HepG2 (cell line): Measurements from ENCODE around the gene CLIC3. TPM values are rescaled to one million over a fixed set of nuclear protein-coding genes. Genes with fewer than 3 reads are reported as not detected.

Source experiments
- GLI4 ChIP-seq: sonication (generic); formaldehyde crosslinking; IDR thresholded peaks from 2 replicates; pipeline ENCODE4 v1.5.1; 2020; ENCODE audit warnings: missing genetic modification reagents, mild to moderate bottlenecking, moderate library complexity, borderline replicate concordance
- NONO ChIP-seq, 2 experiments: fragments of 450-650 bp in 1 of 2; sonication (generic) in 1 of 2; formaldehyde crosslinking in 1 of 2; IDR thresholded peaks in 1 of 2; conservative IDR thresholded peaks in 1 of 2; 2 replicates each; pipeline versions ENCODE4 v1.6.1 to v1.8.0; 2017 to 2022; ENCODE audit warnings: mild to moderate bottlenecking in 1 of 2, missing genetic modification reagents in 1 of 2, moderate library complexity in 1 of 2
- YY1 ChIP-seq: IDR thresholded peaks from 2 replicates; pipeline ENCODE4 v1.6.1; 2011; ENCODE audit warnings: low read length, low read depth, moderate library complexity, mild to moderate bottlenecking; ENCODE audit not compliant: insufficient read depth, insufficient replicate concordance
- ZNF33B ChIP-seq: sonication (generic); formaldehyde crosslinking; IDR thresholded peaks from 2 replicates; pipeline ENCODE4 v1.5.1; 2020; ENCODE audit warnings: mild to moderate bottlenecking, missing genetic modification reagents
- polyA plus RNA-seq, 8 experiments: library from polyadenylated mRNA; depleted of rRNA in 3 of 8; stranded (reverse) in 7 of 8; unstranded in 1 of 8; fragments of >200 nt; fragmentation: Illumina TruSeq in 4 of 8; extraction: Trizol in 4 of 8; gene quantifications; 2 replicates each; pipeline versions ENCODE4 v1.2.1 to v1.2.3, GENCODE V29; 2011 to 2016; ENCODE audit warnings: low read depth in 4 of 8, missing spikeins in 1 of 8, mixed read lengths in 1 of 8; ENCODE audit not compliant: insufficient read depth in 1 of 8
- total RNA-seq, 5 experiments: library from RNA; depleted of rRNA; stranded (reverse); fragments of >200 nt; fragmentation: Illumina TruSeq; extraction: Trizol; gene quantifications; 2 replicates each; pipeline ENCODE4 v1.2.3, GENCODE V29; 2016; ENCODE audit warnings: low read depth in 1 of 5
- TF ChIP-seq, protein P1 (sequence below): sonication (generic); formaldehyde crosslinking; IDR thresholded peaks from 2 replicates; pipeline ENCODE4 v1.5.1; 2020; ENCODE audit warnings: mild to moderate bottlenecking, missing genetic modification reagents
- TF ChIP-seq, protein P2 (sequence below): sonication (generic); formaldehyde crosslinking; IDR thresholded peaks from 2 replicates; pipeline ENCODE4 v1.4.0; 2020; ENCODE audit warnings: mild to moderate bottlenecking, missing genetic modification reagents, borderline replicate concordance
- TF ChIP-seq, protein P3 (sequence below): sonication (generic); formaldehyde crosslinking; IDR thresholded peaks from one replicate; pipeline ENCODE4 v1.5.1; 2020; ENCODE audit warnings: mild to moderate bottlenecking, missing genetic modification reagents; ENCODE audit errors: not compliant biosample characterization
- TF ChIP-seq, protein P4 (sequence below): sonication (generic); formaldehyde crosslinking; IDR thresholded peaks from 2 replicates; pipeline ENCODE4 v1.4.0; 2020; ENCODE audit warnings: missing genetic modification reagents, low read depth, mild to moderate bottlenecking, borderline replicate concordance

CLIC3 gene
- total and polyA plus RNA-seq, 2 of the 13 experiments (the other 11 are each of a cell fraction or from before 2014, with no cell fraction given) = 0.51 to 1.5 TPM

DNA sequence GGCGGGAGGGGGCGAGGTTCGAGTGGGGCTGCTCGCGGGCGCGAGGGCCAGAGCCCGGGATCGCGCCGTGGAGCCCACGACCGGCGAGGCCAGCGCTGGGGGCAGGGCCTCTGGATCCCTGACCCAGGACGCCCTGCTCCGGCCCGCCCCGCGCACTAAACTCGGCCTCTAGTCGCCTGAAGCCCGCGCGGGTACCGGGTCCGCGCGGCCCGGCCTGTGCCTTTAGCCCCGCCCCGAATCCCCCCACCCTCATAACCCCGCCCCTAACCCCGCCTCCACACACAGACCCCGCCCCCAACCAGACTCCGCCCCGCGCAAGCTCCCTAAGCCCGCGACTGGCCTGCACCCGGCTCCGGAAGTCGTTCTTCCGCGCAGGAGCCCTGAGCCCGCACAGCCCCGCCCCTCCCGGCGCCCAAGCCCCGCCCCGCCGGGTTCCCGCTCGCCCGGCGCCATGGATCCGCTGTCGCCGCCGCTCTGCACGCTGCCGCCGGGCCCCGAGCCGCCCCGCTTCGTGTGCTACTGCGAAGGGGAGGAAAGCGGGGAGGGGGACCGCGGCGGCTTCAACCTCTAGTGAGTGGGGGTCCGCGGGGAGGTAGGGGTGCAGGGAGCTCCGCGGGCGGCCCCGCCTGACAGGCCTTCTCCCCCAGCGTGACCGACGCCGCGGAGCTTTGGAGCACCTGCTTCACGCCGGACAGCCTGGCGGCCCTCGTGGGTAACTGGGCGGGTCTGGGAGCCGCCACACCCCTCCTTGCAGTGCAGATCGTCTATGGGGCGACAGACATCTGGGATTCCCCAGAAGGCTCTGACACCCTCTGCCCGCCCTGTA, 4.2 kb downstream of the CLIC3 start, which contains the start of gene PAXX (continued):
- TF ChIP-seq, protein P1, sequence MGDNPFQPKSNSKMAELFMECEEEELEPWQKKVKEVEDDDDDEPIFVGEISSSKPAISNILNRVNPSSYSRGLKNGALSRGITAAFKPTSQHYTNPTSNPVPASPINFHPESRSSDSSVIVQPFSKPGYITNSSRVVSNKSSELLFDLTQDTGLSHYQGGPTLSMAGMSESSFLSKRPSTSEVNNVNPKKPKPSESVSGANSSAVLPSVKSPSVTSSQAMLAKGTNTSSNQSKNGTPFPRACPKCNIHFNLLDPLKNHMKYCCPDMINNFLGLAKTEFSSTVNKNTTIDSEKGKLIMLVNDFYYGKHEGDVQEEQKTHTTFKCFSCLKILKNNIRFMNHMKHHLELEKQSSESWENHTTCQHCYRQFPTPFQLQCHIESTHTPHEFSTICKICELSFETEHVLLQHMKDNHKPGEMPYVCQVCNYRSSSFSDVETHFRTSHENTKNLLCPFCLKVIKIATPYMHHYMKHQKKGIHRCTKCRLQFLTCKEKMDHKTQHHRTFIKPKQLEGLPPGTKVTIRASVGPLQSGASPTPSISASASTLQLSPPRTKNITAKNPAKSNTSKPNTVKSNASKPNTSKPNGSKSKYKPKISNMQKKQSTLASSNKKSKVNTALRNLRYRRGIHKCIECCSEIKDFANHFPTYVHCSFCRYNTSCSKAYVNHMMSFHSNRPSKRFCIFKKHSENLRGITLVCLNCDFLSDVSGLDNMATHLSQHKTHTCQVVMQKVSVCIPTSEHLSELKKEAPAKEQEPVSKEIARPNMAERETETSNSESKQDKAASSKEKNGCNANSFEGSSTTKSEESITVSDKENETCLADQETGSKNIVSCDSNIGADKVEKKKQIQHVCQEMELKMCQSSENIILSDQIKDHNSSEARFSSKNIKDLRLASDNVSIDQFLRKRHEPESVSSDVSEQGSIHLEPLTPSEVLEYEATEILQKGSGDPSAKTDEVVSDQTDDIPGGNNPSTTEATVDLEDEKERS = no peak
- TF ChIP-seq ZNF33B (CRISPR knock-in tag) (peak; percentile 80; the same call in 1 of the 2 replicates), GLI4 (CRISPR knock-in tag) (peak; percentile 79; the same call in 1 of the 2 replicates), NONO (IDR thresholded peaks at IDR 0.05) (no peak), NONO (CRISPR knock-in tag; conservative IDR thresholded peaks at IDR 0.05) (peak; percentile 47; the same call in 1 of the 2 replicates), YY1 (peak; percentile 72)
- TF ChIP-seq, protein P2, sequence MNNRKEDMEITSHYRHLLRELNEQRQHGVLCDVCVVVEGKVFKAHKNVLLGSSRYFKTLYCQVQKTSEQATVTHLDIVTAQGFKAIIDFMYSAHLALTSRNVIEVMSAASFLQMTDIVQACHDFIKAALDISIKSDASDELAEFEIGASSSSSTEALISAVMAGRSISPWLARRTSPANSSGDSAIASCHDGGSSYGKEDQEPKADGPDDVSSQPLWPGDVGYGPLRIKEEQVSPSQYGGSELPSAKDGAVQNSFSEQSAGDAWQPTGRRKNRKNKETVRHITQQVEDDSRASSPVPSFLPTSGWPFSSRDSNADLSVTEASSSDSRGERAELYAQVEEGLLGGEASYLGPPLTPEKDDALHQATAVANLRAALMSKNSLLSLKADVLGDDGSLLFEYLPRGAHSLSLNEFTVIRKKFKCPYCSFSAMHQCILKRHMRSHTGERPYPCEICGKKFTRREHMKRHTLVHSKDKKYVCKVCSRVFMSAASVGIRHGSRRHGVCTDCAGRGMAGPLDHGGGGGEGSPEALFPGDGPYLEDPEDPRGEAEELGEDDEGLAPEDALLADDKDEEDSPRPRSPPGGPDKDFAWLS (CRISPR knock-in tag) = no peak
- TF ChIP-seq, protein P3, sequence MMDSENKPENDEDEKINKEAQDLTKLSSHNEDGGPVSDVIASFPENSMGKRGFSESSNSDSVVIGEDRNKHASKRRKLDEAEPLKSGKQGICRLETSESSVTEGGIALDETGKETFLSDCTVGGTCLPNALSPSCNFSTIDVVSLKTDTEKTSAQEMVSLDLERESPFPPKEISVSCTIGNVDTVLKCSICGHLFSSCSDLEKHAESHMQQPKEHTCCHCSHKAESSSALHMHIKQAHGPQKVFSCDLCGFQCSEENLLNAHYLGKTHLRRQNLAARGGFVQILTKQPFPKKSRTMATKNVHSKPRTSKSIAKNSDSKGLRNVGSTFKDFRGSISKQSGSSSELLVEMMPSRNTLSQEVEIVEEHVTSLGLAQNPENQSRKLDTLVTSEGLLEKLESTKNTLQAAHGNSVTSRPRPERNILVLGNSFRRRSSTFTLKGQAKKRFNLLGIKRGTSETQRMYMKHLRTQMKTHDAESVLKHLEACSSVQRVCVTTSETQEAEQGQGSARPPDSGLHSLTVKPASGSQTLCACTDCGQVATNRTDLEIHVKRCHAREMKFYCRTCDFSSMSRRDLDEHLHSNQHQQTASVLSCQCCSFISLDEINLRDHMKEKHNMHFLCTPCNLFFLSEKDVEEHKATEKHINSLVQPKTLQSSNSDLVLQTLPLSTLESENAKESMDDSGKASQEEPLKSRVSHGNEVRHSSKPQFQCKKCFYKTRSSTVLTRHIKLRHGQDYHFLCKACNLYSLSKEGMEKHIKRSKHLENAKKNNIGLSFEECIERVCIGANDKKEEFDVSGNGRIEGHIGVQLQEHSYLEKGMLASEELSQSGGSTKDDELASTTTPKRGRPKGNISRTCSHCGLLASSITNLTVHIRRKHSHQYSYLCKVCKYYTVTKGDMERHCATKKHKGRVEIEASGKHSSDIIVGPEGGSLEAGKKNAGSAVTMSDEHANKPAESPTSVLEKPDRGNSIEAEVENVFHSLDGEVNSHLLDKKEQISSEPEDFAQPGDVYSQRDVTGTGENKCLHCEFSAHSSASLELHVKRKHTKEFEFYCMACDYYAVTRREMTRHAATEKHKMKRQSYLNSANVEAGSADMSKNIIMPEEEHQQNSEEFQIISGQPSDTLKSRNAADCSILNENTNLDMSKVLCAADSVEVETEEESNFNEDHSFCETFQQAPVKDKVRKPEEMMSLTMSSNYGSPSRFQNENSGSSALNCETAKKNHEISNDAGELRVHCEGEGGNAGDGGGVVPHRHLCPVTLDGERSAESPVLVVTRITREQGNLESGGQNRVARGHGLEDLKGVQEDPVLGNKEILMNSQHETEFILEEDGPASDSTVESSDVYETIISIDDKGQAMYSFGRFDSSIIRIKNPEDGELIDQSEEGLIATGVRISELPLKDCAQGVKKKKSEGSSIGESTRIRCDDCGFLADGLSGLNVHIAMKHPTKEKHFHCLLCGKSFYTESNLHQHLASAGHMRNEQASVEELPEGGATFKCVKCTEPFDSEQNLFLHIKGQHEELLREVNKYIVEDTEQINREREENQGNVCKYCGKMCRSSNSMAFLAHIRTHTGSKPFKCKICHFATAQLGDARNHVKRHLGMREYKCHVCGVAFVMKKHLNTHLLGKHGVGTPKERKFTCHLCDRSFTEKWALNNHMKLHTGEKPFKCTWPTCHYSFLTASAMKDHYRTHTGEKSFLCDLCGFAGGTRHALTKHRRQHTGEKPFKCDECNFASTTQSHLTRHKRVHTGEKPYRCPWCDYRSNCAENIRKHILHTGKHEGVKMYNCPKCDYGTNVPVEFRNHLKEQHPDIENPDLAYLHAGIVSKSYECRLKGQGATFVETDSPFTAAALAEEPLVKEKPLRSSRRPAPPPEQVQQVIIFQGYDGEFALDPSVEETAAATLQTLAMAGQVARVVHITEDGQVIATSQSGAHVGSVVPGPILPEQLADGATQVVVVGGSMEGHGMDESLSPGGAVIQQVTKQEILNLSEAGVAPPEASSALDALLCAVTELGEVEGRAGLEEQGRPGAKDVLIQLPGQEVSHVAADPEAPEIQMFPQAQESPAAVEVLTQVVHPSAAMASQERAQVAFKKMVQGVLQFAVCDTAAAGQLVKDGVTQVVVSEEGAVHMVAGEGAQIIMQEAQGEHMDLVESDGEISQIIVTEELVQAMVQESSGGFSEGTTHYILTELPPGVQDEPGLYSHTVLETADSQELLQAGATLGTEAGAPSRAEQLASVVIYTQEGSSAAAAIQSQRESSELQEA (CRISPR knock-in tag) = peak; percentile 84
- TF ChIP-seq, protein P4, sequence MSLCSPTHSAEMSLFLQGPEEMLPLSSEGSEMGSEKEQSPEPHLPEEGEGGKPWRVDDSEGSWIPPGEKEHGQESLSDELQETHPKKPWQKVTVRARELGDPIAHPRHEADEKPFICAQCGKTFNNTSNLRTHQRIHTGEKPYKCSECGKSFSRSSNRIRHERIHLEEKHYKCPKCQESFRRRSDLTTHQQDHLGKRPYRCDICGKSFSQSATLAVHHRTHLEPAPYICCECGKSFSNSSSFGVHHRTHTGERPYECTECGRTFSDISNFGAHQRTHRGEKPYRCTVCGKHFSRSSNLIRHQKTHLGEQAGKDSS (CRISPR knock-in tag) = 0 out of 2 replicates have a peak, but pooled peaks have one; percentile 21
